AML-193 (cell line): ENCODE data around the gene USP15.
A peak's percentile ranks its signal among the peaks of the same experiment; 100 is the strongest.
"Not testable (repeated sequence)": the region's sequence is repeated elsewhere in the genome, so short reads cannot be mapped to it uniquely, and the experiment has no call there.

ENCODE experiments used
- DNase-seq, 2 experiments: peaks; one replicate each; lab custom pipeline; 2025; lab: John Stamatoyannopoulos, UW

USP15 gene

DNA sequence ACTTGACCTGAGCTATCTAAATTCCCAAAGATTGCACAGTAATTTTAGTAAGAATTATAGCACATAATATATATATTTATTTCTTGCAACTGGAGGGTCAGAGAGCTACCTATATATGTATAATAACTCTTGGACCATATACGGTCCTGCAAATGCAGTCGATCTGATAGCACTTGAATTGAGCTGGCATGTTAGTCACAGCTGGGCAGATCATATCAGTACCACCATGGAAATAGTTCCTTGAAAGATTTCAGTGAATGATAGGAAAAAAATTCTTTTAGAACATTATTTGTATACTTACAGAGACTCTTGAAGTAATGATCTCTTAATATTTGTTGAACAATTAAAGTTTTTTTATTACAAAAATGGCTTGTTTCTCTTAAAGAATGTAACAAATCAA, 111.9 kb downstream of the USP15 start:
- no peak for DNase-seq

- DNase-seq, result no peak
These were observed 112.6 kb downstream of the USP15 start for GRCh38 chr12:62372825-62373224.

DNA sequence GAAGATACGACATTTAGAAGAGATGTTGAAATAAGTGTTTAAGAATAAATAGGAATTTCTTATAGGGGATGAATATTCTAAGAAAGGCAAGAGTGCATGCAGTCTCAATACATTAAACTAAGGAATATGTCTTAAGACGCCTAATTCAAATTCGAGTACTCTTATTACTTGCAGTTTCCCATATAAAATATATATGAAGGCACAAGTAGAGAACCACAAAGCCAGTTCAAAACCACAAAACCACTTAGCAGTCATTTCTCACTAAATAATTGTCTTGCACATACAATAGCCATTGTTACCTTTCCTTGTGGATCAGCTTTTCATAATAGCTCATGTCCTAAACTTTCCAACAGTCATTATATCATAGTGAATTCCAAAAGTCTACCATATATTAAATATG, 115.4 kb downstream of the USP15 start:
- DNase-seq, result no peak

- DNase-seq, result no peak
These were observed 119.0 kb downstream of the USP15 start for GRCh38 chr12:62379026-62379722.

GRCh38 chr12:62379723-62380045, 119.5 kb downstream of the USP15 start:
- DNase-seq, result no peak

- no peak for DNase-seq
These were observed 122.3 kb downstream of the USP15 start for GRCh38 chr12:62382526-62382925.

DNA sequence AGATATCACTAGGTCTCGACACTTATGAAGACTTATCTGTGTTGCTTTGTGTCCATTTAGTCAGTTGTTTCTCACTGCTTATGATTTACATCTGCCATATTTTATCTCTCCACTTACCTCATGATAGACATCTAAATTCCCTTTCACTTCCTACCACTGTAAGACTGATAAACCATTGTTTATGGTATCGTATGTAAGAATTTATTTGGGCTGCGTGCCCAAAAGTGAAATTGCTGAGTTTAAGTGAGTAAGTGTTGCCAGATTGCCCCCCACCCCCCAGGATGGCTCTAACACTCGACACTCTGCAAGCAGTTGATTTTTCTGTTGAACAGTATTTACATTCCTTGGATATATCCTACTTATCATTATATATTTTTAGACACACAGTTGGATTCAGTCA, 136.5 kb downstream of the USP15 start:
- no peak for DNase-seq

- DNase-seq, result no peak
These were observed 139.9 kb downstream of the USP15 start for GRCh38 chr12:62400135-62400534.

- DNase-seq, result no peak
These were observed 141.4 kb downstream of the USP15 start for GRCh38 chr12:62401631-62402030.

DNA sequence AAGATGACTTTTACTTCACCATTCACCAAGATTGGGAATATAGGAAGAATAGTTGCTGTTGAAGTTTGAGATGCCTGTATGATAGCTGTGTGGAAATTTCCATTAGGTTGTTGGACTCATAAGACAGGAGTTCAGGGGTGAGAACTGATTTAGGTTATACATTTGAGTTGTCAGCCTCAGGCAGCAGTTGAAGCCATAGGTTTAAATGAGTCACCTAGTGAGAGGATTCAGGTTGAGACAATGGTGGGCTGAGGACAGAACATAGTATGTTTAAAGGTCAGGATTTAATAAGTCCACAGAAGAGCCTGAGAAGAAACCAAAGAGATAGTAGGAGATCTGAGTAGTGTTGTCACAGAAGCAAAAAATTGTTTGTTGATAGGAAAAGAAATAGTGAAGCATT, 142.8 kb downstream of the USP15 start:
- DNase-seq, result no peak

DNA sequence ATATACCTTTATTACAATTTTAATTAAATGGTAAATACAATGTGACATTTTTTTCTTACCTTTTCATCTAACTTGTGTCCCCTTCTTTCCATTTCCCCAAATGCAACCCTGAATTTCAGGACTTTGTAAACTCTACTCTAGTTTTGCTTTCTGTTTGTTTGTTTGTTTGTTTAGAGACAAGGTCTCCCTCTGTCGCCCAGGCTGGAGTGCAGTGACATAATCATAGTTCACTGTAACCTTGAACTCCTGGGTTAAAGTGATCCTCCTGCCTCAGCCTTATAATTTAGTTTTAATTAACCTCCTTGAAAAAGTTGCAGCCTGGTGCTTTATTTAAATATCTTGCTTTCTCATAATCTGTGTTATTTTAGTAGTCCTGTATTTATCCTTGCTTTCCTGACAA, 147.4 kb downstream of the USP15 start:
- DNase-seq, result no peak

DNA sequence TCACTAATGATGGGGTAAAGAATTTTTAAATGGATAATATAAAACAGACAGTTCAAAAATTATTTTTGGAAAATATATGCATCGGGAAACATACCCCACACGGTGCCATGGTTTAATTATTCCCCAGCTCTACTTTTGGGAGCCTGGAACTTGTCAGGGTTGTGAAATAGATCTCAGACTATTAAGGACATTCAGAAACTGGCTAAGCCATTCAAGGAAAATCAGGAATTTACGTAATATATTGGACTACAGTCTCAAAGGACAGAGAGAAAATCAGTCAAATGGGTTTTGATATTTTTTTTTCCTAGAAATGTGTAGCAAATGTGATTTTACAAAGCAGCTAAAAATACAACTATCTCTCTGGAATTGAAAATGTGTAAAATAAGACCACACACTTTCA, 148.9 kb downstream of the USP15 start:
- DNase-seq, result no peak

DNA sequence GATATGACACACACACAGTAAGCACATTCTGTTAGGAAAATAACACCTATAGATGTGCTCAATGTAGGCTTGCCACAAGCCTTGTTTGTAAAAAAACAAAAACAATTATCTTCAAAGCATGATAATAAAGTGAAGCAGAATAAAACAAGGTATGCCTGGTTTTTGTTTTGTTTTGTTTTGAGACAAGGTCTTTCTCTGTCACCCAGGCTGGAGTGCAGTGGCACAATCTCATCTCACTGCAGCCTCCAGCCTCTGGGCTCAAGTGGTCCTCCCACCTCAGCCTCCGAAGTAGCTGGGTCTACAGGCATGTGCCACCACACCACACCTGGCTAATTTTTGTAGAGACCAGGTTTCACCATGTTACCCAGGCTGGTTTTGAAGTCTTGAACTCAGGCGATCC, 154.0 kb downstream of the USP15 start:
- DNase-seq, result no peak

DNA sequence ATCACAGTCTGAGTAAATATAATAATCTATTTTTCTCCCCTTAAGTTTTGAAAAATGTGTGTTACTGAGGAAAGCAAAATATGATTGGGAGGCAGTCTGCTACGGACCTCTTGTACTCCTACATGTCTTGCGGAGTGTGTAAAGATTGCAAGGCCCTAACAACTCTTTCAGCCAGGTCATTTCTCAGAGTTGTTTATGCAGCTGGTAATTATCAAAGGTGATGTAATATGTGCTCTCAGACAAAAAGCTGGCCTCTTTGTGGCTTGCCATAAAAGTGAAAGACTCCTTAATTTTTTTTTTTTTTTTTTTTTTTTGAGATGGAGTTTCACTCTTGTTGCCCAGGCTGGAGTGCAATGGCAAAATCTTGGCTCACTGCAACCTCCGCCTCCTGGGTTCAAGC, 165.9 kb downstream of the USP15 start:
- DNase-seq, result no peak

DNA sequence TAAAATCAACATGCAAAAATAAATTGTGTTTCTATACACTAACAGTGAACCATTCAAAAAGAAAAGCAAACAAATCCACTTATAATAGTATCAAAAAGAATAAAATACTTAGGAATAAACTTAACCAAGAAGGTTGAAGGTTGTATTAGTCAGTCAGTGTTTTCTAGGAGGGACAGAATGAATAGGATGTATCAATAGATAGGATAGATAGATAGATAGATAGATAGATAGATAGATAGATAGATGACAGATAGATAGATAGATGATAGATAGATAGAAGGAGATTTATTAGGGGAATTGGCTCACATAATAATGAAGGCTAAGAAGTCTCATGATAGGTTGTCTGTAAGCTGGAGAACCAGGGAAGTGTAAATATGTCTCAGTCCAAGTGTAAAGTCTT, 169.3 kb downstream of the USP15 start:
- DNase-seq, result no peak

GRCh38 chr12:62434494-62435302, 174.5 kb downstream of the USP15 start:
- peak; percentile 30 for DNase-seq

GRCh38 chr12:62435303-62436163, 175.3 kb downstream of the USP15 start:
- peak; percentile 65 to 83 for DNase-seq

GRCh38 chr12:62436164-62436503, 175.9 kb downstream of the USP15 start:
- no peak for DNase-seq

DNA sequence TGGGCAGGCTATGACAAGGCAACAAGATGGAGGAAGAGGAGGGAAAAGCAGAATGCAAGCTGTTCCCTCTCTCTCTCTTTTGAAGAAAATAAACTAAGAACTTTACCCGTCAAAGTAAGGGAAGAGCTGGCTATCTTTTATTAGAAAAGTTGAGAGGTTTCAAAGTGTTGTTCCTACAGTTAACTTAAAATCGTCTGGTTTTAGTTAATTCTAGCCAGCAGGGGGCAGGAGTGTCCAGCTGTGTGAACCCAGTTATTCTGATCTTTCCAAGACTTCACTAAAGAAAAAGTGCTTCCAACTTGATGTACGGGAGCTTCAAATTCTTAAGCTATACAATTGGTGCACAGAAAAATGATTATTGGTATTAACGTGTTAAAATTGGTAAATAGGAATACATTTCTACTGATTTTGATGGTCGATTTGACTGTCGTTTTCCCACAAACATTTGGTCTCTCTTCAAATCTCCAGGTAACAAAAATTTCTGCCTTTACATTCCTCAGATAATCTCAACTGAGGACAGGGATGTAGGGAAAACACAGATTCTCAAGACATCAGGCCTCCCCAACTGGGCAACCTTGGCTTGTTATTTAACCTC, 178.0 kb downstream of the USP15 start:
- peak; percentile 37 to 49 for DNase-seq

- no peak for DNase-seq
These were observed 186.7 kb downstream of the USP15 start for GRCh38 chr12:62446754-62447452.

- no peak for DNase-seq
These were observed 188.2 kb downstream of the USP15 start for GRCh38 chr12:62448436-62448835.

DNA sequence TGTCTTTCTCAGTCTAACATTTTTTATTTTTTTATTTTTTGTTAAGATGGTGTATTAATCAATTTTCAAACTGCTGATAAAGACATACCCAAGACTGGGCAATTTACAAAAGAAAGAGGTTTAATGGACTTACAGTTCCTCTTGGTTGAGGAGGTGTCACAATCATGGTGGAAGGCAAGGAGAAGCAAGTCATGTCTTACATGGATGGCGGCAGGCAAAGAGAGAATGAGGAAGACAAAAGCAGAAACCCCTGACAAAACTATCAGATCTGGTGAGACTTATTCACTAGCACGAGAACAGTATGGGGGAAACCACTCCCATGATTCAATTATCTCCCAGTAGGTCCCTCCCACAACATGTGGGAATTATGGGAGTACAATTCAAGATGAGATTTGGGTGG, 195.2 kb downstream of the USP15 start:
- not testable (repeated sequence) for DNase-seq
